Posterior cingulate gyrus (tissue), 11 donors: ENCODE results near the gene NFYC.
"Not testable (repeated sequence)": the region's sequence is repeated elsewhere in the genome, so short reads cannot be mapped to it uniquely, and the experiment has no call there.

Experiments
- DNase-seq, 10 donors: peaks; one replicate each; pipeline versions ENCODE4 v3.0.0 to v3.0.0-alpha.2; 2020 to 2021; ENCODE audit warnings: mixed read lengths in 3 of 10
- intact Hi-C: fragments of 100-400 bp; cut with DNase I; formaldehyde crosslinking; loops from one replicate; pipeline ENCODE4 v1.15.1; 2023

NFYC gene

GRCh38 chr1:40703316-40703715 lies 11.8 kb downstream of the NFYC start:
- intact Hi-C loops: no loop called here
- no peak for DNase-seq

- no peak for DNase-seq
- intact Hi-C loops: no loop called here
Measured at GRCh38 chr1:40704817-40705733, 13.6 kb downstream of the NFYC start.

- no peak for DNase-seq
- intact Hi-C loops: no loop called here
Measured at GRCh38 chr1:40706626-40707025, 15.1 kb downstream of the NFYC start.

GRCh38 chr1:40708750-40709099 lies 17.2 kb downstream of the NFYC start:
- DNase-seq: no peak
- intact Hi-C loops: loop anchor here (2.0 kb wide), 1 partner anchor 16 kb away; no protein-coding TSS in a partner anchor

- intact Hi-C loops: loop anchor here (2.0 kb wide), 1 partner anchor 16 kb away; no protein-coding TSS in a partner anchor
- peak; percentile 42 to 95 (median 74) for DNase-seq
Measured at GRCh38 chr1:40709100-40709801, 17.7 kb downstream of the NFYC start.

- intact Hi-C loops: loop anchor here (2.0 to 5.0 kb wide), 2 partner anchors 17 to 62 kb away; no protein-coding TSS in a partner anchor
- DNase-seq: no peak
Measured at GRCh38 chr1:40709802-40710278, 18.3 kb downstream of the NFYC start.

GRCh38 chr1:40710581-40711315 lies 19.2 kb downstream of the NFYC start:
- DNase-seq: peak in 1 of 10 donors; percentile 13
- intact Hi-C loops: loop anchor here (5.0 kb wide), 1 partner anchor 62 kb away; no protein-coding TSS in a partner anchor

- intact Hi-C loops: loop anchor here (5.0 kb wide), 1 partner anchor 61 kb away; no protein-coding TSS in a partner anchor
- DNase-seq: no peak
Measured at GRCh38 chr1:40711465-40712404, 20.2 kb downstream of the NFYC start.

GRCh38 chr1:40712405-40712944 lies 21.0 kb downstream of the NFYC start:
- DNase-seq: no peak
- intact Hi-C loops: loop anchor here (5.0 kb wide), 1 partner anchor 60 kb away; no protein-coding TSS in a partner anchor

GRCh38 chr1:40712997-40713396 lies 21.5 kb downstream of the NFYC start:
- DNase-seq: no peak
- intact Hi-C loops: loop anchor here (5.0 kb wide), 1 partner anchor 59 kb away; no protein-coding TSS in a partner anchor

GRCh38 chr1:40715491-40716059 lies 24.1 kb downstream of the NFYC start:
- DNase-seq: no peak
- intact Hi-C loops: no loop called here

- intact Hi-C loops: no loop called here
- DNase-seq: no peak
Measured at GRCh38 chr1:40717065-40717464, 25.6 kb downstream of the NFYC start.

- no peak for DNase-seq
- intact Hi-C loops: no loop called here
Measured at GRCh38 chr1:40717955-40718354, 26.5 kb downstream of the NFYC start.

- DNase-seq: no peak
- intact Hi-C loops: no loop called here
Measured at GRCh38 chr1:40720493-40720892, 29.0 kb downstream of the NFYC start.

GRCh38 chr1:40722622-40723021 lies 31.1 kb downstream of the NFYC start:
- DNase-seq: no peak

GRCh38 chr1:40723196-40723955 lies 31.9 kb downstream of the NFYC start:
- no peak for DNase-seq
- intact Hi-C loops: no loop called here

More at GRCh38 chr1:40722622-40723021, 31.1 kb downstream of the NFYC start:
- intact Hi-C loops: no loop called here

- intact Hi-C loops, DNase-seq: not testable (repeated sequence)
Measured at GRCh38 chr1:40727662-40728061, 36.2 kb downstream of the NFYC start.

- DNase-seq, intact Hi-C loops: not testable (repeated sequence)
Measured at GRCh38 chr1:40729316-40729862, 37.9 kb downstream of the NFYC start.
